NK-92 treated with Interleukin-12 subunit alpha and Interleukin-12 subunit beta, amount 100 ng/mL, for 24 hours (cell line): ENCODE measurements around the gene GPX5.
A peak's percentile ranks its signal among the peaks of the same experiment; 100 is the strongest.
"Not testable (repeated sequence)": the region's sequence is repeated elsewhere in the genome, so short reads cannot be mapped to it uniquely, and the experiment has no call there.

Experiments
- DNase-seq: peaks from one replicate; lab custom pipeline; 2025; lab: John Stamatoyannopoulos, UW

Gene GPX5

GRCh38 chr6:28525496-28526039 is at the start of gene GPX5:
Gene GPX5, plus strand, starts transcription at chr6:28525881. Its CDS starts 133 bp downstream, at chr6:28526014.
- peak; percentile 4 for DNase-seq

- no peak for DNase-seq
These were observed 47.2 kb upstream of the GPX5 start for GRCh38 chr6:28478518-28478917.

GRCh38 chr6:28480253-28480932 is 45.3 kb upstream of the GPX5 start:
- DNase-seq = no peak

GRCh38 chr6:28485482-28485881 is 40.2 kb upstream of the GPX5 start:
- no peak for DNase-seq

GRCh38 chr6:28486533-28486932 is 39.1 kb upstream of the GPX5 start:
- no peak for DNase-seq

GRCh38 chr6:28486988-28487742 is 38.5 kb upstream of the GPX5 start:
- DNase-seq = no peak

GRCh38 chr6:28488916-28489365 is 36.7 kb upstream of the GPX5 start:
- DNase-seq = no peak

GRCh38 chr6:28489366-28490204 is 36.1 kb upstream of the GPX5 start:
- DNase-seq = no peak

- no peak for DNase-seq
These were observed 35.3 kb upstream of the GPX5 start for GRCh38 chr6:28490205-28490890.

GRCh38 chr6:28491984-28492317 is 33.7 kb upstream of the GPX5 start:
- no peak for DNase-seq

- DNase-seq = no peak
These were observed 29.4 kb upstream of the GPX5 start for GRCh38 chr6:28496099-28496779.

GRCh38 chr6:28497306-28497705 is 28.4 kb upstream of the GPX5 start:
- DNase-seq = no peak

- no peak for DNase-seq
These were observed 27.8 kb upstream of the GPX5 start for GRCh38 chr6:28497893-28498292.

GRCh38 chr6:28501259-28501658 is 24.4 kb upstream of the GPX5 start:
- DNase-seq = no peak

GRCh38 chr6:28502136-28502535 is 23.5 kb upstream of the GPX5 start:
- DNase-seq = not testable (repeated sequence)

- not testable (repeated sequence) for DNase-seq
These were observed 22.9 kb upstream of the GPX5 start for GRCh38 chr6:28502709-28503305.

- no peak for DNase-seq
These were observed 19.9 kb upstream of the GPX5 start for GRCh38 chr6:28505733-28506132.

- no peak for DNase-seq
These were observed 18.7 kb upstream of the GPX5 start for GRCh38 chr6:28506807-28507475.

GRCh38 chr6:28511628-28512300 is 13.9 kb upstream of the GPX5 start:
- DNase-seq = no peak

GRCh38 chr6:28512387-28512786 is 13.3 kb upstream of the GPX5 start:
- DNase-seq = not testable (repeated sequence)
